GM12892 (cell line): ENCODE data around the gene FLT1.

Source experiments
- POLR2A ChIP-seq: IDR thresholded peaks from 2 replicates; pipeline ENCODE4 v1.6.1; 2011; ENCODE audit warnings: low read depth, low read length, control low read depth
- POLR2AphosphoS5 ChIP-seq: IDR thresholded peaks from 2 replicates; pipeline ENCODE4 v1.6.1; 2011; ENCODE audit warnings: low read depth, low read length, control low read depth
- TAF1 ChIP-seq: IDR thresholded peaks from 2 replicates; pipeline ENCODE4 v1.6.1; 2011; ENCODE audit warnings: low read depth, mild to moderate bottlenecking, control low read depth, low read length, borderline replicate concordance

GRCh38 chr13:28432816-28433560 is 61.9 kb downstream of the FLT1 start:
- TF ChIP-seq POLR2A: no peak
- TF ChIP-seq POLR2AphosphoS5: no peak
- no peak for TF ChIP-seq TAF1
